ENCODE data around the gene CTXN1. TPM values are rescaled to one million over a fixed set of nuclear protein-coding genes. Genes with fewer than 3 reads are reported as not detected.
A peak's percentile ranks its signal among the peaks of the same experiment; 100 is the strongest.

Gene CTXN1
- total RNA-seq, 1 donor from 2014 or later = 14.2 TPM

GRCh38 chr19:7888145-7888825, 37.6 kb downstream of the CTXN1 start, which contains the start of gene LRRC8E:
LRRC8E (plus strand) TSS chr19:7888510; CDS start chr19:7895604, 7,094 bp downstream.
- Histone ChIP-seq H3K27me3 (no peaks in the 10 kb centered on the region), H3K4me3 (peak within 1 kb of the TSS; percentile 30 to 50), H3K9me3 (no peaks in the 10 kb centered on the region), H3K27ac (peak within 1 kb of the TSS; percentile 52), H3K36me3 (no peaks in the 10 kb centered on the region), H3K4me1 (peaks cover 15% of the 10 kb centered on the region)
- no peak for DNase-seq (ENCODE audit: extremely low spot score in 2 of 2)
- intact Hi-C loops (cut with DNase I) = no loop called here
- no peak for TF ChIP-seq CTCF (IDR thresholded peaks at IDR 0.05)
- peak in 1 of 2 donors; percentile 57 for TF ChIP-seq POLR2AphosphoS5 (IDR thresholded peaks at IDR 0.05; ENCODE audit: insufficient read depth in 1 of 2, low read depth in 1 of 2)
- TF ChIP-seq POLR2A (IDR thresholded peaks at IDR 0.05) = peak in 1 of 2 donors; percentile 11

DNA sequence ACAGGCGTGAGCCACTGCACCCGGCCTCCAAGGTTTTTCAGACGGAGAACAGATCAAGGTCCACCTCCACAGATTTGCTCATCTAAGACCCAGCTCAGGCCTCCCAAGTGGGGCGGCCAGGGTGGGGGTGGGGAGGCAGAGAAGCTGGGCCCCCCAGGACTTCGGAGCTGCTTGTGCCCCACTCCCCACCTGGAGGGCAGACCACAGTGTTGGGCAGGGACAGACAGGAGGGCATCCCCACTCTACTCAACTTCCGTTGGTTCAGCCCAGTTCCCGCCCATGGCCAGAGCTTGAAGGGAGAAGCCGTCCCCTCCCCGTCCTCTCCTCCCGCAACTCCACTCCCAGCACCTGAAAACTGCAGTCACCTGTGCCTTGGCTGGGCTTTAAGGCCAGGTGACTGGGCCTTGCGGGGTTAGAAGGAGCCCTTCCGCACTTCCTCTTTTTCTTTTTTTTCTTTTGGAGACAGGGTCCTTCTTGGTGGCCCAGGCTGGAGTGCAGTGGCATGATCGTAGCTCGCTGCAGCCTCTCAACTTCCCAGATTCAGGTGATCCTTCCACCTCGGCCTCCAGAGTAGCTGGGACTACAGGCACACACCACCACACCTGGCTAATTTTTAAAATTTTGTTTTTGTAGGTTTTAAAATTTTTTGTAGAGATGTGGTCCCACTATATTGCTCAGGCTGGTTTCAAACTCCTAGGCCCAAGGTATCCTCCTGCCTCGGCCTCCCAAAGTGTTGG, 38.4 kb downstream of the CTXN1 start:
- TF ChIP-seq POLR2AphosphoS5 (IDR thresholded peaks at IDR 0.05; ENCODE audit: insufficient read depth in 1 of 2, low read depth in 1 of 2) (no peak), POLR2A (IDR thresholded peaks at IDR 0.05) (no peak), CTCF (IDR thresholded peaks at IDR 0.05) (no peak)
- H3K4me3 ChIP-seq = peak overlapping the region; percentile 30 to 50
- H3K27me3 ChIP-seq = no peaks in the 10 kb centered on the region
- H3K9me3 ChIP-seq = no peaks in the 10 kb centered on the region
- intact Hi-C loops (cut with DNase I) = no loop called here
- H3K27ac ChIP-seq = peak overlapping the region; percentile 52
- H3K36me3 ChIP-seq = no peaks in the 10 kb centered on the region
- peaks cover 15% of the 10 kb centered on the region for H3K4me1 ChIP-seq
- no peak for DNase-seq (ENCODE audit: extremely low spot score in 2 of 2)

DNA sequence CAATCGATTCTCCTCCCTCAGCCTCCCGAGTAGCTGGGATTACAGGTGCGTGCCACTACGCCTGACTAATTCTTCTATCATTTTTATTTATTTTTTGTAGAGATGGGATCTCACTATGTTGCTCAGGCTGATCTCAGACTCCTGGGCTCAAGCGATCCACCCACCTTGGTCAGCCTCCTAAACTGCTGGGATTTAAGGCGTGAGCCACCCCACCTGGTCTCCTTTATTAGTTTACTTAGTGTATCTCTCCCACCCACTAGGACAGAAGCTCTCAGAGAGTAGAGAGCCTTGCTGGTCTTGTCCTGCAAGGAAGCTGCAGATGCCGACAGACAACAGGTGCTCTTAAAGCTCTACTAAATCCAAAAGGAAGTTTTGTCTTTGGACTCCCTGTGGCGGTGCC, 40.1 kb downstream of the CTXN1 start:
- no peaks in the 10 kb centered on the region for H3K27me3 ChIP-seq
- TF ChIP-seq POLR2AphosphoS5 (IDR thresholded peaks at IDR 0.05; ENCODE audit: insufficient read depth in 1 of 2, low read depth in 1 of 2) = no peak
- TF ChIP-seq POLR2A (IDR thresholded peaks at IDR 0.05) = no peak
- no peak for TF ChIP-seq CTCF (IDR thresholded peaks at IDR 0.05)
- H3K27ac ChIP-seq = no peak overlapping the region
- no peaks in the 10 kb centered on the region for H3K36me3 ChIP-seq
- no peak overlapping the region for H3K4me3 ChIP-seq
- DNase-seq (ENCODE audit: extremely low spot score in 2 of 2) = no peak
- H3K9me3 ChIP-seq = no peaks in the 10 kb centered on the region
- intact Hi-C loops (cut with DNase I) = no loop called here
- H3K4me1 ChIP-seq = peaks cover 15% of the 10 kb centered on the region

GRCh38 chr19:7883796-7884570, 42.0 kb downstream of the CTXN1 start:
- Histone ChIP-seq H3K9me3 (no peaks in the 10 kb centered on the region), H3K27me3 (no peaks in the 10 kb centered on the region), H3K4me1 (peaks cover 11% of the 10 kb centered on the region), H3K4me3 (no peak overlapping the region), H3K36me3 (no peaks in the 10 kb centered on the region), H3K27ac (no peak overlapping the region)
- intact Hi-C loops (cut with DNase I) = no loop called here
- no peak for TF ChIP-seq CTCF (IDR thresholded peaks at IDR 0.05)
- TF ChIP-seq POLR2A (IDR thresholded peaks at IDR 0.05) = no peak
- no peak for TF ChIP-seq POLR2AphosphoS5 (IDR thresholded peaks at IDR 0.05; ENCODE audit: insufficient read depth in 1 of 2, low read depth in 1 of 2)
- DNase-seq (ENCODE audit: extremely low spot score in 2 of 2) = no peak

Measured in vagina (tissue), 2 donors.